Muscle layer of colon (tissue), 2 donors: Measurements from ENCODE around the gene CEP112.

Source experiments
- H3K27ac ChIP-seq: one replicate; pipeline ENCODE4 v1.7.0; 2013; ENCODE audit warnings: low read depth, mild to moderate bottlenecking, low read length, moderate library complexity
- H3K27me3 ChIP-seq, 2 donors: one replicate each; pipeline ENCODE4 v1.7.0; 2013; ENCODE audit warnings: low read length in 2 of 2, mild to moderate bottlenecking in 2 of 2; ENCODE audit not compliant: insufficient read depth in 2 of 2, control insufficient read depth in 1 of 2
- H3K36me3 ChIP-seq: one replicate; pipeline ENCODE4 v1.7.0; 2013; ENCODE audit warnings: mild to moderate bottlenecking, low read length; ENCODE audit not compliant: insufficient read depth
- H3K4me1 ChIP-seq: one replicate; pipeline ENCODE4 v1.7.0; 2013; ENCODE audit warnings: mild to moderate bottlenecking, low read length; ENCODE audit not compliant: insufficient read depth
- H3K4me3 ChIP-seq, 2 donors: one replicate each; pipeline ENCODE4 v1.7.0; 2013; ENCODE audit warnings: low read length in 2 of 2, low read depth in 1 of 2, mild to moderate bottlenecking in 1 of 2, moderate library complexity in 1 of 2
- H3K9ac ChIP-seq: one replicate; pipeline ENCODE4 v1.7.0; 2013; ENCODE audit warnings: low read length
- H3K9me3 ChIP-seq: one replicate; pipeline ENCODE4 v1.7.0; 2013; ENCODE audit warnings: mild to moderate bottlenecking, low read length
- donor health status: abdominal sarcoma.
- donor health status: Adenocarcinoma of cecum.

Gene CEP112

DNA sequence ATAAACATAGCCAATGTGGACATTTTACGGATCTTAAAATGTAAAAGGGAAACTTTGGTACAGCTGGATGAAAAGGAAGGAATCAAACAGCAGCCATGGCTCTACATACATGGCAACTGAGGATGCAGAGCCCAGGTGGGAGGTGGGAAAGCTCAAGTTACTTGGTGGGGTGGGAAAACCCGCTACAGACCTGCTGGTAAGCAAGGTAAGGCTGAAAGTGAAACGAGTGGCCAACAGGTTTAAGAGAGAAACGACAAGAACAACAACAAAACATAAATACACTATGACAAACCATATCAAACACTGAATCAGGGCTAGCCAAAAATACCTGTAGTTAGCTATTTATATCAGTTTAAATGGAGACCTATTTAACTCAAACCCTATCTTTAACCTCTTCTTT, 185.3 kb downstream of the CEP112 start:
- Histone ChIP-seq H3K27ac (no peak overlapping the region), H3K9ac (no peak overlapping the region), H3K4me1 (no peaks in the 10 kb centered on the region), H3K9me3 (no peaks in the 10 kb centered on the region), H3K27me3 (no peaks in the 10 kb centered on the region), H3K36me3 (no peaks in the 10 kb centered on the region), H3K4me3 (no peak overlapping the region)

DNA sequence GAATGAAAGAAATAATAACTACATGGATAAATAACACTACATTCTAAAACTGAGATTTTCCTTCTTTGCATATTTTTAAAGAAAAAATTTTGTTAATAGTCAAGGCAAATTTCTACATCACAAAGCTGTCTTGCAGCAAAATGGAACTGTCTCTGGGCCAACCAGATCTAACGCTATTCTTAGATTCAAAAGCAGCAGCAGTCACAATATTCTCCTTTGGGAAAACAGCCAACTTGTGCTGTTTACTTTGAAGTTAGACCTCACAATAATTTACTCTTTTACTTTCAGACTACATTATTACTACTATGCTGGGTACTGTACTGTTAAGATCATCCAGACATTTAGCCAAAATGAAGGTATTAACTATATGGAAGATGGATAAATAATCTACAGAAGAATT, 189.1 kb downstream of the CEP112 start:
- Histone ChIP-seq H3K9ac (no peak overlapping the region), H3K27me3 (no peaks in the 10 kb centered on the region), H3K27ac (no peak overlapping the region), H3K4me1 (no peaks in the 10 kb centered on the region), H3K4me3 (no peak overlapping the region), H3K36me3 (no peaks in the 10 kb centered on the region), H3K9me3 (no peaks in the 10 kb centered on the region)

DNA sequence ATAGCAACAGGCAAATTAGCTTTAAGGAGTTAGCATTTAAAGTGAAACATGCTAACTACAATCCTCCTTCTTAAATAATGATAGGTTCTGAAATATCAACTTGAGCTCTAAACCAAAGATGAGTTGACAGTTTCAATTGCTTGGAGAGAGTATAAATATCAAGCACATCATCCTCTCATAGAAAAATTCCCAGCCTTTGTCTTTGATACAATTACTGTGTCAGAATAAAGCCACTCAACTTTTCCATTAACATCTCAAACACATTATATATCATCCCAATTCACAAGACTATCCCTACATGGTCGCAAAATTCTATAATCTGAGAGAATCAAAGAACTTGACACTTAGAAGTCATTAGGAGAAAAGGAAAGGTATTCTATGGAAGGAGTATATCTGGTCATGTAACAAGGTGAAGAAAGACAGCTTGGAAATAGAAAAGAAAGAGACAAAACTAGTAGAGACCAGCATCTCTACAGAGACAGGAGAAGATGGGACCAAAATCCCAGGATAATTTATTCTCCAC, 189.8 kb downstream of the CEP112 start:
- no peak overlapping the region for H3K27ac ChIP-seq
- H3K9ac ChIP-seq, result no peak overlapping the region
- H3K4me3 ChIP-seq, result no peak overlapping the region

DNA sequence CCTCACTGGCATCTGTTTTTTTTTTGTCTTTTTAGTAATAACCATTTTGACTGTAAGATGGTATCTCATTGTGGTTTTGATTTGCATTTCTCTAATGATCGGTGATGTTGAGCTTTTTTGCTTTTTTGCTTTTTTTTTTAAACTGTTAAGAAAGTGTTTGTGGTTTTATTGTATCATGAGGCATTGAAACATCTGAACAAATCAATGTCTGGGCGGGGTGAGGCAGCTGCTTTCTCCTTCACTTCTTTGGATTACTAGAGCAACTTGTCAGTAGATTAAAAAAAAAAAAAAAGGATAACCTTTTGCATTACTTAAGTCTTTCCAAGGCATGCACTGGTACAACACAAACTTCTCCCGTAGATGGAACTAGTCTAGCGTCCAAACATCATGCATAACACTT, 191.7 kb downstream of the CEP112 start:
- Histone ChIP-seq H3K4me3 (no peak overlapping the region), H3K9me3 (no peaks in the 10 kb centered on the region), H3K36me3 (no peaks in the 10 kb centered on the region), H3K9ac (no peak overlapping the region), H3K4me1 (no peaks in the 10 kb centered on the region), H3K27me3 (no peaks in the 10 kb centered on the region), H3K27ac (no peak overlapping the region)

More for the DNA sequence above, 189.8 kb downstream of the CEP112 start:
- H3K9me3 ChIP-seq, result no peaks in the 10 kb centered on the region
- no peaks in the 10 kb centered on the region for H3K4me1 ChIP-seq
- H3K27me3 ChIP-seq, result no peaks in the 10 kb centered on the region
- no peaks in the 10 kb centered on the region for H3K36me3 ChIP-seq

DNA sequence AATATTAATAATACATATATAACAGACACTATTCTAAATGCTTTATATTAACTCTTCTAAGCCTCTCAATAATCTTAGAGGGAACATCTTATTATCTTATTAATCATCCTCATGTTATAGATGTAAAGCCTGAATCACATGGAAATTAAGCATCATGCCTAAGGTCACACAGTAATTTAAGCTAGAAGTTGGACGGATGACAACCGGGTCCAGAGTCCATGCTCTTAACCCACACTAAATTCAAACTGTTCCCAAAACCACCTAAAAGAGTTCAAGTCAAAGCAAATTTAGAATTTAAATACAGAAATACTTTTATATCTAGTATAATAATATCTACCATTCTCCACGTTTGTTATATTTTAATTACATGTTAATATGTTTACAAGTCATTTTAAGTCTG, 193.3 kb downstream of the CEP112 start:
- Histone ChIP-seq H3K9me3 (no peaks in the 10 kb centered on the region), H3K27ac (no peak overlapping the region), H3K36me3 (no peaks in the 10 kb centered on the region), H3K4me1 (no peaks in the 10 kb centered on the region), H3K9ac (no peak overlapping the region), H3K4me3 (no peak overlapping the region), H3K27me3 (no peaks in the 10 kb centered on the region)

DNA sequence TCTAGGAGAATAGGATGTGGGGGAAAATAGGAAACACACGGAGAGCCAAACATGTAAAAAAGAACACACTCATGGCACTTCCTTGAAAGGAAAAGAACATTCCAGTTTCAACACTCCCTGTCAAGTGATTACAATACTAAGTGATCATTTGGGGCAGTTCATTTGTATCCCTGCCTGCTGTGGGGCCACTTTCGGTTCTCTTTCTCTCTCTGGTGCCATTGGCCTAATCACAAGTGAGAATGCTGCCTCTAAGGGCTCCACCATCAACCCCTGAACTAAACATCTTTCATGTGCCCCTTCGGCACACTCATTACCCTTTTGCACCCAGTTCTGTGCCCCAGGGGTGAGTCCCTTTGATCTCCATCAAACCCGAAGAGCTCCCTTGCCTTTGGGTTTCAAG, 197.3 kb downstream of the CEP112 start:
- H3K4me1 ChIP-seq, result no peaks in the 10 kb centered on the region
- no peaks in the 10 kb centered on the region for H3K9me3 ChIP-seq
- no peaks in the 10 kb centered on the region for H3K27me3 ChIP-seq
- H3K9ac ChIP-seq, result no peak overlapping the region
- no peaks in the 10 kb centered on the region for H3K36me3 ChIP-seq
- H3K4me3 ChIP-seq, result no peak overlapping the region
- H3K27ac ChIP-seq, result no peak overlapping the region

DNA sequence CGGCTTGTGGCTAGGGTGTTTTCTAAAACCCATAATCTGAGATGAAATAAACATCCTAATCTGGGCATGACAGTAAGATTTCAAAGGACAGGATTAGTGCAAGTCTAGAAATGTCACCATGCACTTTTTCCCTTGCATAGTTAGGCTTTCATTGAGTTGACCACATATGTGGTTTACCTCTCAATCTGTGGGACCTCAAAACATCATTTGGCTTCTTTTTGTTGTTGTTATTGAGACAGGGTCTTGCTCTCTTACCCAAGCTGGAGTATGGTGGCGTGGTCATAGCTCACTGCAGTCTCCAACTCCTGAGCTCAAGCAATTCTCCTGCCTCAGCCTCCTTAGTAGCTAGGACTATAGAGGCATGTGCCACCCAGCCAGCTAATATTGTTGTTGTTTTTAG, 197.8 kb downstream of the CEP112 start:
- Histone ChIP-seq H3K9me3 (no peaks in the 10 kb centered on the region), H3K27ac (no peak overlapping the region), H3K36me3 (no peaks in the 10 kb centered on the region)

DNA sequence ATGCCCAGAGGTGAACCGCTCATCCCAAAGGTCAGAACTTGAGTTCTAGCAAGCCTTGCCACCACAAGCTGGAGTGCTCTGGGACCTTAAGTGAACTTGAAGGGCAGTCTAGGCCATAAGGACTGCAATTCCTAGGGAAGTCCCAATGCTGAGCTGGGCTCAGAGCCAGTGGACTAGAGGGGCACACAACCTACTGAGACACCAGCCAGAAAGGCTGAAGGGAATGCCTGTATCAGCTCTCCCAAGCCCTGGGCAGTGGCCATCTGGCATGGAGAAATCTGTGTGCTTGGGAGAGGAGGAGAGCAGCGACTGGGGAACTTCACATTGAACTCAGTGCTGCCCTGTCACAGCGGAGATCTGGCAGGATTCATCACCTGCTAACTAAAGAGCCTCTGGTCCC, 201.3 kb downstream of the CEP112 start:
- no peaks in the 10 kb centered on the region for H3K9me3 ChIP-seq
- H3K27ac ChIP-seq, result no peak overlapping the region
- no peaks in the 10 kb centered on the region for H3K4me1 ChIP-seq
- no peaks in the 10 kb centered on the region for H3K27me3 ChIP-seq
- no peak overlapping the region for H3K4me3 ChIP-seq
- H3K36me3 ChIP-seq, result no peaks in the 10 kb centered on the region
- no peak overlapping the region for H3K9ac ChIP-seq

More for the DNA sequence above, 197.8 kb downstream of the CEP112 start:
- Histone ChIP-seq H3K4me3 (no peak overlapping the region), H3K4me1 (no peaks in the 10 kb centered on the region), H3K27me3 (no peaks in the 10 kb centered on the region), H3K9ac (no peak overlapping the region)

DNA sequence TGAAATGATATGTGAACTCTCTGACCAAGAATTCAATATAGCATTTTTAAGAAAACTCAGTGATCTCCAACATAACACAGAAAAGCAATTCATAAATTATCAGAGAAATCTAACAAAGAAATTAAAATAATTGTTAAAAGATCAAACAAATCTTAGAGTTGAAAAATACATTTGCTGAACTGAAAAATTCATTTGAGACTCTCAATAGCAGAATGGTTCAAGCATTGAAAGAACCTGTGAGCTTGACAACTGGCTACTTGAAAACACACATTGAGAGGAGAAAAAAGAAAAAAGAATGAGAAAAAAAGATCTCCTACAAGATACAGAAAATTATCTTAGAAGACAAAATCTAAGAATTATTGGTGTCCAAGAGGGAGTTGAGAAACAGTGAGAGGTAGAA, 203.5 kb downstream of the CEP112 start:
- Histone ChIP-seq H3K4me1 (no peaks in the 10 kb centered on the region), H3K9ac (no peak overlapping the region), H3K4me3 (no peak overlapping the region)

DNA sequence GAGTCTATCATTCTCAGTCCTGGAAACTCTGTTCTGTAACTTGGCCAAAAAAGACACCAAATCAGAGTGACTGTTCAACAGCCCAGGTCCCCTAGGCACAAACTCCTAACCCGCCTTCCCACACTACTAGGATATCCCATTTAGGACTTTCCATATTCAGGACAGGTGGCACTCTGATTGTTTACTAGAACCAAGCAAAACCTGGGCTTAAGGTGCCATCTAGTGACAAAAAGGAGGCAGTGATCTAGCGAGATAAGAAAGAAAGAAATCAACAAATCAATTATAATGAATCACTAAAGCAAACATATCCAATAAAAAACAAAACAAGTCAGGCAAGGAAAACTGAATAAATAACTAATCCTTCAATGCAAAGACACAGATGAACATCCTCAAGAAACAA, 203.9 kb downstream of the CEP112 start:
- Histone ChIP-seq H3K9ac (no peak overlapping the region), H3K27ac (no peak overlapping the region), H3K36me3 (no peaks in the 10 kb centered on the region), H3K9me3 (no peaks in the 10 kb centered on the region), H3K4me1 (no peaks in the 10 kb centered on the region), H3K4me3 (no peak overlapping the region), H3K27me3 (no peaks in the 10 kb centered on the region)

More for the DNA sequence above, 203.5 kb downstream of the CEP112 start:
- Histone ChIP-seq H3K27ac (no peak overlapping the region), H3K9me3 (no peaks in the 10 kb centered on the region), H3K27me3 (no peaks in the 10 kb centered on the region), H3K36me3 (no peaks in the 10 kb centered on the region)

DNA sequence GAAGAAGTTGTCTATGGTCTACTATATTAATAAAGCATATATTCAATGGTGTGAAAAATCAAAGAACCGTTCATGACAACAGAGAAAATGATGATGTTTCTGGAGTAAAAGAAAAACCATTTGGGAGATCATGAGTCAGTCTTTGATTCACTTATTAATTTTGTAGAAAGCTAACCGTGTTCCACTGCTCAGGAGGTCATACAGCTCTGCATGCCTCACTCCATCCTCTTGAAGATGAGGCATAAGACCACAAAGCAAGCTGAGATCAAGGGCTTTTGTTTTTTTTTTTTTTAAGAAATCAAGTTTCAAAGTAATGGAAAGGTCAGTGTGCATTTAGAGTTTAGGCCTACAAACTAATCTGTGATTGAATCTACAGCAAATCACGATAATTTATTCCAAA, 206.4 kb downstream of the CEP112 start:
- no peak overlapping the region for H3K27ac ChIP-seq
- no peak overlapping the region for H3K9ac ChIP-seq
- no peaks in the 10 kb centered on the region for H3K9me3 ChIP-seq
- H3K4me1 ChIP-seq, result no peaks in the 10 kb centered on the region
- no peaks in the 10 kb centered on the region for H3K36me3 ChIP-seq
- H3K4me3 ChIP-seq, result no peak overlapping the region
- no peaks in the 10 kb centered on the region for H3K27me3 ChIP-seq

DNA sequence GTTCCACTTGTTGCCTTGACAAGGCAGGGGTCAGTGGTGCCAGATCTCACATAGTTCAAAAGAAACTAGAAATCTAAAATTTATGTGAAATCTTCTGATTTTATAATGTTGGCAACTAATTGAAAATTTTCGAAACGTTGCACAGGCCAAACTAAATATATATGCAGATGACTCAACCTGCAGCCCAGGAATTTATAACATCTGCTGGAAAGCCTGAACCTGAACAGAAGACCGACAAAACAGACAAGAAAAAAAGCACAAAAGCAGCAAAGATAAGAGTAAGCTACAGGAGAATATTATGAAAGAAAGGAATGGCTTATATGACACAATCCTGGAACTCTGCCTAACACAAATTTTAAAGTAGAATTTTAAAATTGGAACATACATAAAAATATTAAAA, 207.6 kb downstream of the CEP112 start:
- Histone ChIP-seq H3K9me3 (no peaks in the 10 kb centered on the region), H3K9ac (no peak overlapping the region), H3K27me3 (no peaks in the 10 kb centered on the region), H3K4me3 (no peak overlapping the region), H3K36me3 (no peaks in the 10 kb centered on the region), H3K27ac (no peak overlapping the region), H3K4me1 (no peaks in the 10 kb centered on the region)
